Measurements from ENCODE around the gene REEP5.
"Not testable (repeated sequence)": the region's sequence is repeated elsewhere in the genome, so short reads cannot be mapped to it uniquely, and the experiment has no call there.

REEP5 gene

DNA sequence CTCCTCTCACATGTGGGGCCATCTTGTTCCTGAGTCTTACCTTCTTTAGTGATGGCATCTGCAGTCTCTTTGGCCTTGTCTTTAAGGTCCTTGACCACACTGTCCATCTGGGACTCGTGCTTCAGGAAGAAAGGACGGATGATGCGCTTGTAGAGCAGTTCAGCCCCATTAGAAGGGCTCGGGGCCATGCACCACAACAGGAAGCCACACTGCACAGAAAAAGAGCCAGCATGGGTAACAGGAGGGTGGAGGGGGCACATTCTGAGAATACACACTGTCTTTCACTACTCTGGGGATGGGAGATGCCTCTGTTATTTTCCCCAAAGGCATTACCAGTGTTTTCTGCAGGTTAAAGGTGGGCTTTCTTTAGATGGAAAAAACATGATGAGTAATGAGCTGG is 35.1 kb downstream of the REEP5 start:
- DNase-seq (ENCODE audit: low spot score): no peak

DNA sequence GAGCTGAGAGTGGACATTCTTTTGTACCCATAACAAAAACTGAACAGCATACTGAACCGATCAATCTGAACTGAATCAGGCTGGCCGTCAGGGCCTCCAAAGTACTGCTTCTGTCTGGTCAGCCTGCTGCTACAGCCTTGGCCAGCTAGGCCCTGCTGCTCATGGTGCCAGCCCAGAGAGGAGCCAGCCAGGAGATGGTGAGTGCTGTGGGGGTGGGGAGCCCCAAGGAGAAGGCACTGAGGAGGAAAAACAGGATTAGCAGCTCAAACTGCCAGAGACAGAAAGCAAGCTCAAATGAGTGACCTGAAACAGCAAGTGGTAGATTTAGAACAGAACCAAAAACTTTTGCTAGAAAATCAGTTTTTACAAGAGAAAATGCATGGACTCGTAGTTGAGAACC is 37.0 kb downstream of the REEP5 start:
- no peak for DNase-seq (ENCODE audit: low spot score)

DNA sequence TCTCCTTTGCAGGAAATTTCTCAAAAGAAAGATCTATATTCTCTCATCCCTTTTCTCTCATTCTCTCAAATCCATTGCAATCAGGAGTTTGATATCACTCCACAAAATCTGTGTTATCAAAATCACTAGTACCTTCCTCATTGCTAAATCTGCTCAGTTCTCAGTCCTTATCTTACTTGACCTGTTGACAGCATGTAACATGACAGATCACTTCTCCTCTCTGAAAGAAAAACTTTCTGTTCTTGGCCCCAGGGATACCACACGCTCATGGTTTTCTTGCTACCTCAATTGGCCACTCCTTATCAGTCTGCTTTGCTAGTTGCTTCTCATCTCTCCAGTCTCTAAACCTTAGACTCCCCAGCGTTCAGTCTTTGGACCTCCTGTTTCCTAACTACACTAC is 38.8 kb downstream of the REEP5 start:
- no peak for DNase-seq (ENCODE audit: low spot score)

DNA sequence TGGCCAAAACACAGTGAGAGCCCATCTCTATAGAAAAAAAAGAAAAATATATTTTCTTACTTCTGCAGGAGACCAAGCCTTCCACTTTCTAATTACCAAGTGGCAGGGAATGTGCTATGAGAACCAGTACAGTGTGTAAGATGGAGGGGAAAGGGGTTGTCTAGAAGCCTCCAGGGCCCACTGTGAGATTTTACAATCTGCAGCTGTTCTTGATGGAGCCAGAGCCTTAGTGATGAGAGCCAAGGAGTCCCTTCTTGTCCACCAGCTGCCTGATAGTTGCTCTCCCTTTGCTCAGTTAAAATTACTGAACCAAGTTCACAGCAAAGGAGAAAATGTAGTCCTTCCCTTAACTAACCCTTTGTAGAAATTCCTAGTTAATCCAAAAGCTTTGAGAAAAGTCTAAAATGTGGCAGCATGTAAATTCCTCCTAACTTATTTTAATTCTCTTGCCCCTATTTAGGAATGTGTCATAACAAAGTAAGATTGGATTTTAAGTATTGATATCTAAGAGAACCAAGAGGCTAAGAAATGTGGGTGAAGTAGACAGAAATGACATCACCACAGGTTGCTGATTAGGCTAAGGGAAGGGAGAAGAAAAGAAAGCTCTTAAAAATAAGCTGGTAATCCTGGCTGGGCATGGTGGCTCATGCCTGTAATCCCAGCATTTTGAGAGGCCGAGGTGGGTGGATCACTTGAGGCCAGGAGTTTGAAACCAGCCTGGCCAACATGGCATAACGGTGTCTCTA is 41.6 kb downstream of the REEP5 start:
- DNase-seq (ENCODE audit: low spot score): no peak

DNA sequence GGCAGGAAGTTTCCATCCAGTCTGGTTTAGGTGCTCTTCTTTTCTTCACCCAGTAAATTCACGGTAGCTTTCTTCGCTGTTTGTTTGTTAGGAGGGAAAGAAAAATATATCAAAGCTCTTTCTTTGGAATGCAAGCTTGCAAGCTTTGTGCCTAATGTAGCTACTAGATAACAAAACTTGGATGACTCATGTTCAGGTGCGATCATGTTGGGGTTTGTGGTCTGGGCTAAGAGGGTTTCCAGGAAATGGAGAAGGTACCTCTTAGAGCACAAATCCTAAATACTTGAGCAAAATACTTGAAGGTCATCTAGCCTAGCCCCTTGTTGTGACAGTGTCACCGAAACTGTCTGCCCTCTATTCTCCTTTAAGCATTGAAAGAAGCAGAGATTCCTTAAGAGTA is 43.3 kb downstream of the REEP5 start:
- no peak for DNase-seq (ENCODE audit: low spot score)

DNA sequence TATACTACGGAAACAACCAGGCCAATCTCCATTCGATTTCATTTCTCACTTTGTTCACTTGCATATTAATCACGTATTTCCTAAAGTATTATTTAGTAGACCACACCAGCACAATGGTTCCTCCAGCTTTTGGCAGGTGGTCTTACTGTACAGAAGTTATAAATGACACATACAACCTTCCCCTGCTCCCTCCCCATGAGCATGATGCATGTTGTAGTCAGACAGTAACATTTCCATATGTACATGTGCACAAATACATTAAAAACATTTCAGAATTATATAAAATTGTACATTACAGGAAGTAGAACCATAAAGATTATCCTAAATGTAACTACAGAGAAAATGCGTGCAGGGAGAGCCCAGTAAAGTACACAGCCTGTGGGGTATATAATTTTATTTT is 43.9 kb downstream of the REEP5 start:
- DNase-seq (ENCODE audit: low spot score): no peak

DNA sequence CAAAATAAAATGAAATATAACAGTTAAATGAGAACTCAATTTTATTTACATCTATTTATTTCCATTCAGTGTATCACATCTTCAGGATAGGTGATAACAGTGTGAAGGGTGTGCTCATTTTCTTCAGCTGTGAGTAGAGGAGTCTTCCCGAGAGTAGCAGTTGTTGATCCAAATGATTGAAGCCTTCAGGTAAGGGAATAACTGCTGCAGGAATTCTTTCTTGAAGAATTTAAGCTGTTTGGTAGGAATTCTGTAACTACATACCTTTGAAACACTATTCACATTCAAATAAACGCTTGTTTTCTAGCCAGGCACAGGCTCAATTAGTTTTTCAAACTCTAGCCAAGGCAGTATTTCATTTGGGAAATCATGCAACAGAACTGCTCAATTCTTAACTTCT is 45.7 kb downstream of the REEP5 start:
- DNase-seq (ENCODE audit: low spot score): no peak

DNA sequence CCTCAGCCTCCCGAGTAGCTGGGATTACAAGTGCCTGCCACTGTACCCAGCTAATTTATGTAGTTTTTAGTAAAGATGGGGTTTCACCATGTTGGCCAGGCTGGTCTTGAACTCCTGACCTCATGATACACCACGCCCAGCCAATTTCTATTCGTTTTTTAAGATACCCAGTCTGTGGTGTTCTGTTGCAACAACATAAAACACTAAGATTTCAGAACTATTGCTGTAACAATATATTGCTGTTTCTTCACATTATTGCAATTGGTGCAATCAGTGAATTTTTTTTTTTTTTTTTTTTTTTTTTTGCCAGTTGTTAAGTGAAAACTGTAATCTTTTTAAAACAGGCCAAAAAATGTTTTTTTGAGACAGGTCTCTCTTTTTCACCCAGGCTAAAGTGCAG is 51.1 kb downstream of the REEP5 start:
- DNase-seq (ENCODE audit: low spot score): no peak

DNA sequence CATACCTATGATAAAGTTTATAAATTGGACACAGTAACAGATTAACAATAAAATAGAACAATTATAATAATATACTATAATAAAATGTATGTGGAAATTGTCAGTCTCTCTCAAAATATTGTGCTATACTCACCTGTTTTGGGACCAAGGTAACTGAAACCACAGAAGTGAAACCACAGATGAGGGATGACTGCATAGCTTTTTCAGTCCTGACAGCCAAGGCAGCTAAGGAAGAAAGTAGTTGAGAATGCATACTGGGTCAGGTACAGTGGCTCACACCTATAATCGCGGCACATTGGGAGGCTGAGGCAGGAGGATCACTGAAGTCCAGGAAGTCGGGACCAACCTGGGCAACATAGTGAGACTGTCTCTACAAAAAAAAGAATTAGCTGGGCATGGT is 52.1 kb downstream of the REEP5 start:
- no peak for DNase-seq (ENCODE audit: low spot score)

DNA sequence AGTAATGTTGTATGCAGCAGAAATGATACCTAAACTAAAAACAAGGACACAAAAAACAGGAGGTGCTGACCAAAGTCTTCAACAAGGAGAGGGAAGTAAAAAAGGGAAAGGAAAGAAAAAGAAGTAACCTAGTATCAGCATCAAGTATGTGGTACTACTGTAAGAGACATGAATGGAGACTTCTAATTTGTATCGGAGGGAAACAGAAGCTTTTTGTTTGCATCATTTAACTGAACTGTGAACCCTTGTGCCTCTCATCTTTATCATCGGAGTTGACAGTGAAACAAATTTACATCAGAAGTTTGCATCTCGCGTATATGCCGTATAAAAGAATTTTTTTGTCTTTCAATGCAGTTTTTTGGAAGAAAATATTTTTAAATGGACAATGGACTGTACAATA is 54.6 kb downstream of the REEP5 start:
- no peak for DNase-seq (ENCODE audit: low spot score)

DNA sequence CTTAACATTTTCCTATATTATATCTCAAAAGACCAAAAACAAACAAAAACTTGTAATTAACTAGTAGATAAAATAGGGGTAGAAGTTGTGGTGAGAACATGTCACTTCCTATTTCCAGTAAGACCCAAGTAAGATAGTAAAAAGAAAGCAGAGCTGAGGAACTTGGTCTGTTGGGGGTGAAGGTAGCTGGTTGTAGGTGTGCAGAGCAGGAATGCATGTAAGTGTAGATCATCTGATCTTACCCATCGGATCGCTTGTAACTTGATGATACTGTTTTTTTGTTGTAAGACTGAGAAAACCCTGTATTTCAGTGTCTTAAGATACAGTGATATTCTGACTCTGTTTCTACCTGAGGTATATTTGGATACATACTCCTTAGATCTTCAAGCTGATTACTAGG is 55.3 kb downstream of the REEP5 start:
- DNase-seq (ENCODE audit: low spot score): no peak

DNA sequence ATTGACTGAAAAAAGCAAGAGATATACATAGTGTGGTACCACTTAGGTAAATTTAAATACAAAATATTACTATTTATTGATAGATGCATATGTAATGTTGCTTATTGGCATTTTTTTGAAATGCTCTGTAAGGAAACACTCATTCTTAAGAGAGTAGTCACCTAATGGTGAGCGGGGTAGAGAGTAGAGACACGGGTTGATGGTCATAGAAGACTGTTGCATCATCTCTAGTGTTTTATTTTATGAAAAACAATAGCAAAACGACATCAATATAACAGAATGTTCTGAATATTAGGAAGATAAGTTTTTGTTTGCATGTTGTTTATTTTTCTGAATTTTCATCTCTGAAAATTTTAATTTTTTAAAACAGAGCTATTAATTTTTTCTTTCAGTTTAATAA is 56.9 kb downstream of the REEP5 start:
- no peak for DNase-seq (ENCODE audit: low spot score)

DNA sequence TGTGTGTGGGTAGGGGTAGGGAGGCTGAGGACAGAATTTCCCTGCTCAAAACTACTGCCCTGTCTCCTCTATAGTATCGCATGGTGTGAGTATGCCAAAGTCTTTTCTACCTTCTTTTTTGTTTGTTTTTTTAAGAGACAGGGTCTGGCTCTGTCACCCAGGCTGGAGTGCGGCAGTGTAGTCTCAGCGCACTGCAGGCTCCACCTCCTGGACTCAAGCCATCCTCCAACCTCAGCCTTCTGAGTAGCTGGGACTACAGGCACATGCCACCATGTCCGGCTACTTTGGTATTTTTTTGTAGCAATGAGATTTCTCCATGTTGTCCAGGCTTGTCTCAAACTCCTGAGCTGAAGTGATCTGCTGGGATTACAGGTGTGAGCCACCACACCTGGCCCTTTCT is 58.5 kb downstream of the REEP5 start:
- no peak for DNase-seq (ENCODE audit: low spot score)

DNA sequence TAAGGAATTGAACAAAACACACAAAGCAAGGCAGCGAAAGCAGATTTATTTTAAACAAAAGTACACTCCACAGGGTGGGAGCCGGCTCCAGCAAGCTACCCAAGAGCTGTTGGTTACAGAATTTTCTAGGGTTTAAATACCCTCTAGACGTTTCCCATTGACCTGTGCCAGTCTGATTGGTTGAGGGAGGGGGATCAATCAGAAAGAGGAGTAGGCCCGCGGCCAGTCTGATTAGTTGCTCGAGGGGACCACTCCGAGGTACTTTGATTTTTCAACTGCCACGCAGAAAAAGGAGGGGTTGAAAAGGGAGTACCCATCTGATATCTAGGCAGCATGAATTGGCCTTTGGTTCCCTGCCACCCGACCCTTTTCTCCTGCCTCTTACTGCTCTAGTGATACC is 59.9 kb downstream of the REEP5 start:
- DNase-seq (ENCODE audit: low spot score): no peak

DNA sequence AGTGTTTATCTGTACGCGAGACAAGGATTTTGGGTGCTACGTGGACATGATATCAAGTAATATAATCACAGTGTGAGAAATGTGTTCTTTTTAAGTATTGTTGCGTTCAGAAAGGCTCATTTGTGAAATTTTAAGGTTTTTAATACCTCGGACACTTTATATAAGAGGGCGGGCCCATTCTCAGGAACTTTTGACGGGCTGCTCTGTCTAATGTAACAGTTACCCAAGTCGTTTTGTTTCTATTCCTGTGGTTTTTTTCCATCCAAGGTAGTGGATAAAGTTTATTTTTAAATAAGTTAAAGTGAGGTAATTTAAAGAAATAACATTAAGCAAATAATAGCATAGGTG is 60.4 kb downstream of the REEP5 start:
- DNase-seq (ENCODE audit: low spot score): no peak

DNA sequence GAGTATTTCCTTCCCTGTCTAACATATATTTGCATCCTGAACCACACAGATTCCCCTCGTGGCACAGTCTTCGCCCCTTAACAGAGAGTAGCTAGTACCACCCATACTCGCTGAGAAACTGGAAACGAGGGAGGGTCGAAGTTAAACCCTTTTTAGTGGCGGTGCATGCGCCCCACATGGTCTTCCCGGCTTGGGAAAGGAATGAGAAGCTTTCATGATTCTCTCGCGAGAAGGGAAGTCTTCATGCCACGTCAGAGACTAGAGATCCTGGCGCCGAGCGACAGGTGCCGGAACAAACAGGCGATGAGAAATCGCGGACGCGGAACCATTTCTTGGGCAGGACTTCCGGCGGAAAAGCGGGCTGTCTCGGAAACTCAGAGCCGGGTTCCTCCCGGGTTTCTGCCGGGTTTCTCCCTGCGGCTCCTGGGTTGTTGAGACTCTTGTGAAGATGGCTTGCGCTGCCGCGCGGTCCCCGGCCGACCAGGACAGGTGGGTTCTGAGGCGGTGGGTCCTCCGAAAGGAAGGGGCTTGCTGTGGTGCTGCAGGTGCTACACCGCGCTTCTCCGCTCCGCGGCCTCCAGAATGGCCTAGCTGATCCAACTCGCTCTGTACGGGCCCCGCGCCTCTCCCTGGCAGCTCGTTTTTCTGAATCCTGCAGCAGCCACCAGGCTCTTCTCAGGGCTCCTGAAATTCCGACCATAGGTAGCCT is 60.9 kb downstream of the REEP5 start, which contains the start of gene SRP19:
TSS of gene SRP19 (plus strand) at position 359 of the 709 bp plus-strand sequence. CDS start at position 449, 90 bp downstream.
- DNase-seq (ENCODE audit: low spot score): peak; percentile 94

DNA sequence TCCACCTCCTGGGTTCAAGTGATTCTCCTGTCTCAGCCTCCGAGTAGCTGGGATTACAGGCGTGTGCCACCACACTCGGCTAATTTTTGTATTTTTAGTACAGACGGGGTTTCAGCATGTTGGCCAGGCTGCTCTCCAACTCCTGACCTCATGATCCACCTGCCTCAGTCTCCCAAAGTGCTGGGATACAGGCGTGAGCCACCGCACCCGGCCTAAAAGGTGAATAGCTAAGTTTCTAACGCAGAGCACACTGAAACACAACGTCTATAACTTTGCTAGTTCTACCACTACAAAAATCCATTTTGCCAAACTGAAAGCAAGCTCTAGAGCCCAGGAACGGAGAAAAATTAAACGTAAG is 61.5 kb downstream of the REEP5 start:
- not testable (repeated sequence) for DNase-seq (ENCODE audit: low spot score)

DNA sequence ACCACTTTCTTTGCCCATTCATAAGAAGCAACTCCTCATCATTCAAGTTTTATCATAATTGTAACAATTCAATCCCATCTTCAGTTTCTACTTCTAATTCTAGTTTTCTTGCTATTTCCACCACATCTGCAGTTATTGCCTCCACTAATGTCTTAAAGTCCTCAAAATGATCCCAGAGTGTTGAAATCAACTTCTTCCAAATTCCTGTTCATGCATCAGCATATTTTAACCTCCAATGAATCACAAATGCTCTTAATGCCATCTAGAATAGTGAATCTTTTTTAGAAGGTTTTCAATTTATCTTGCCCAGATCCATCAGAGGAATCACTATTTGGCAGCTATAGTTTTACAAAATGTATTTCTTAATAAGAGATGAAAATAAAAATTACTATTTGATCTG is 64.2 kb downstream of the REEP5 start:
- no peak for DNase-seq (ENCODE audit: low spot score)

DNA sequence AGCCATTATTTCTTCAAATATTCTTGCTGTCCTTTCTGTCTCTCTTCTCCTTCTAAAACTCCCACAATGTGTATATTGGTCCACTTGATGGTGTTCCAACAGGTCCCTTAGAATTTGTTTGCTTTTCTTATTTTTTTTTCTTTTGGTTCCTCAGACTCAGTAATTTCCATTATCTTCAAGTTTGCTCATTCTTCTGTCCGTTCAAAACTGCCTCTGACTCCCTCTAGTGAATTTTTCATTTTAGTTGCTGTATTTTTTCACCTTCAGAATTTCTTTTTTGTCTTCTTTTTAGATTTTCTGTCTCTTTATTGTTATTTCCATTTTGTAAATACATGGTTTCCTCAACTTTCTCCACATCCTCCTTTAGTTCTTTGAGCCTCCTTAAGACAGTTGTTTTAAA is 67.4 kb downstream of the REEP5 start:
- no peak for DNase-seq (ENCODE audit: low spot score)

DNA sequence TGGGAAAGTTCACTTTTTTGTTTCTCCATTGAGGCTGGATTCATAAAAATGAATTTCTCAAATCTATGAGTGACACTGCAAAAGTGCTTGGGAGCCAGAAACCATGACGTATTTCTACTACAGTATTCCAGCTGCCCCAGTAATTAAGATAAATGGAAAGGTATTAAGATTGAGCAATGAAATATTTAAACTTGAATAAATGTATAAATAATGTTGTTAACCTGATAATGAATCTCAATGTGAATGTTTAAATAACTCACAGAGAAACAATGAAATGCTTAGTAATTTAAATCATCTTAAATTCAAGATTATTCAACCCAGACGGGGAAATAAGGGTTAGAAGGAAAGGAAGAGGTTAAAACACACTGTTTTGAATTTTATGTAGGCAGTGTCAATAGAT is 72.1 kb downstream of the REEP5 start:
- no peak for DNase-seq (ENCODE audit: low spot score)

DNA sequence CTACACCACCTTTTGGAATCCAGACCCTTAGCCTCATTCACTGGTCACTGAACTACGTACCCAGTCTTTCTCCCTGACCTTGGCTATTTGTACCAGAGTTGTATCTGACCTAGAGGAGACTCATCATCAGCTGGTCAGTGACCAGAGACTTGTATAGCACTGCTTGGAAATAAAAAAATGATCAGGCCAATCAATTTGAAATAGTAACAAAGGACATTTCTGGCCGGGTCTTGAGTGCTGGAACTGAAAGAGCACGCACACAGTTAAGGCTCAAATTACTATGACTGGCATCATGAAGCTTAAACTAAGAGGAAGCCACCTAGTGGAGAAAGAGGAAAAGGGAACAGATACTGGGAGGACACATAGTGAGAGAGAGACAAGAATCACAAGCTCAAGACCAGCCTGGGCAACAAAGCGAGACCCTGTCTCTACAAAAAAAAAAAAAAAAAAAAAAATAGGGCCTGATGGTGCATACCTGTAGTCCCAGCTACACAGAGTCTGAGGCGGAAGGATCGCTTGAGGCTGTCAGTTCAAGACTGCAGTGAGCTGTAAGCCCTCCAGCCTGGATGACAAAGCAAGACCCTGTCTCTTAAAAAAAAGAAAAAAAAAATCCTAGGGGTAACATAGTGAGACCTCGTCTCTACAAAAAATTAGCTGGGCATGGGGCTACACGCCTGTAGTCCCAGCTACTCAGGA is 73.8 kb downstream of the REEP5 start:
- peak; percentile 23 for DNase-seq (ENCODE audit: low spot score)

DNA sequence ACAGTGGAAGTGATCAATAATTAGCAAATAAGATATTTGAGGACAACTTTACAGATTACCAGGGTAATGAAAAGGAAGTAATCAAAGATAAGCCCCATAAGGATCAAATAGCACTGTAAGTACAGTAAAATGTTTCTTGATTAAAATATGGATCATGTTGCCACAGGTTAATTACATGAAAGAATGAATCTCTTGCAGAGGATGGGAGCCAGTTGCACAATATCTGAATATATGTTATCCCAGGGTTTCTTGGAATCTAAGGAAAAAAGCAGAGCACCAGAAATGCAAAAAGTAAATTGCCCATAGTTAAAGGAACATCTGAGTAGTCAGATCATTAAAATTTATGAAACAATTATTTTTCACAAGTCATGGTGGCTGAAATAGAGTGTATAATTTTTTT is 74.7 kb downstream of the REEP5 start:
- no peak for DNase-seq (ENCODE audit: low spot score)

DNA sequence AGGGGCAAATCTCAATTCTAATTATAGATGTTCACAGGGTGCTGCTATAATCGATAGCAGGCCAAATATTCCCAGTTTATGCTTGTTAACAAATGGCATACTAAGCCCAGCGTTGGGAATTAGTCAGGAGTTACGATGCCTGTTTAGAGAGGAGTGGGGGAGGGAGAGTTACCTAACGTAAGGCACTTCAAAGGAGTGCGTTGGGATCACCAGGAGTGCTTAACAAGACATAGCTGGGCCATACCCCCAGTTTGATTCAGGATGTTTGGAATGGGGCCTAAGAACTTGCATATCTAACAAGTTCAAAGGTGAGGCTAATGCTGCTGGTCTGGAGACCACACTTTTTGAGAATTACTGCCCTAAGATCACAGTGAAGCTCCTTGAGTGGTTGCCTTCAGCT is 75.5 kb downstream of the REEP5 start:
- DNase-seq (ENCODE audit: low spot score): no peak

Measured in hepatic stellate cell (primary cell).